Nephron (organoid): ENCODE measurements around the gene PLD3.

ENCODE experiments used
- H3K27ac Mint-ChIP-seq, 3 experiments: 2 replicates each; pipeline ENCODE4 v1.8.0; 2020; ENCODE audit warnings: mixed read lengths in 3 of 3, mild to moderate bottlenecking in 2 of 3, moderate library complexity in 1 of 3
- H3K27me3 Mint-ChIP-seq: 2 replicates; pipeline ENCODE4 v1.8.0; 2021; ENCODE audit warnings: low read depth, mild to moderate bottlenecking, moderate library complexity, mixed read lengths
- H3K36me3 Mint-ChIP-seq: 2 replicates; pipeline ENCODE4 v1.8.0; 2020; ENCODE audit warnings: low read depth, mixed read lengths
- H3K4me1 Mint-ChIP-seq: 2 replicates; pipeline ENCODE4 v1.8.0; 2020; ENCODE audit warnings: mixed read lengths
- H3K4me3 Mint-ChIP-seq, 3 experiments: 2 replicates each; pipeline ENCODE4 v1.8.0; 2020; ENCODE audit warnings: mild to moderate bottlenecking in 3 of 3, mixed read lengths in 3 of 3, moderate library complexity in 2 of 3
- H3K9me3 Mint-ChIP-seq: 2 replicates; pipeline ENCODE4 v1.8.0; 2020; ENCODE audit warnings: mixed read lengths
- CTCF ChIP-seq, 3 experiments: fragments of 200-600 bp; sonication (generic); IDR thresholded peaks; one replicate each; pipeline ENCODE4 v1.5.0; 2021; ENCODE audit warnings: antibody characterized with exemption in 3 of 3; ENCODE audit not compliant: unreplicated experiment in 3 of 3

Gene PLD3

GRCh38 chr19:40420766-40421765 is 72.6 kb downstream of the PLD3 start:
- peak overlapping the region; percentile 98 to 99 (median 99) for H3K27ac Mint-ChIP-seq
- no peaks in the 10 kb centered on the region for H3K9me3 Mint-ChIP-seq
- peaks cover 6% of the 10 kb centered on the region for H3K36me3 Mint-ChIP-seq
- TF ChIP-seq CTCF (IDR thresholded peaks at IDR 0.05; ENCODE audit: unreplicated experiment in 3 of 3), result peak; percentile 91 to 98 (median 96)
- no peaks in the 10 kb centered on the region for H3K27me3 Mint-ChIP-seq
- H3K4me3 Mint-ChIP-seq, result peak overlapping the region; percentile 79 to 86 (median 83)
- peaks cover 41% of the 10 kb centered on the region for H3K4me1 Mint-ChIP-seq

- peak overlapping the region; percentile 34 to 83 (median 78) for H3K4me3 Mint-ChIP-seq
- H3K9me3 Mint-ChIP-seq, result no peaks in the 10 kb centered on the region
These were observed 73.7 kb downstream of the PLD3 start for GRCh38 chr19:40421993-40422747.

GRCh38 chr19:40422748-40423566 is 74.5 kb downstream of the PLD3 start:
- TF ChIP-seq CTCF (IDR thresholded peaks at IDR 0.05; ENCODE audit: unreplicated experiment in 3 of 3), result no peak
- H3K4me1 Mint-ChIP-seq, result peaks cover 33% of the 10 kb centered on the region
- no peaks in the 10 kb centered on the region for H3K27me3 Mint-ChIP-seq
- no peaks in the 10 kb centered on the region for H3K9me3 Mint-ChIP-seq
- H3K36me3 Mint-ChIP-seq, result peaks cover 6% of the 10 kb centered on the region
- peak overlapping the region; percentile 83 to 99 (median 98) for H3K27ac Mint-ChIP-seq
- peak overlapping the region; percentile 34 to 83 (median 78) for H3K4me3 Mint-ChIP-seq

More at GRCh38 chr19:40421993-40422747, 73.7 kb downstream of the PLD3 start:
- Mint-ChIP-seq H3K4me1 (peaks cover 39% of the 10 kb centered on the region), H3K27ac (peak overlapping the region; percentile 98 to 99 (median 99)), H3K36me3 (peaks cover 6% of the 10 kb centered on the region), H3K27me3 (no peaks in the 10 kb centered on the region)
- TF ChIP-seq CTCF (IDR thresholded peaks at IDR 0.05; ENCODE audit: unreplicated experiment in 3 of 3), result no peak

- Mint-ChIP-seq H3K4me1 (peaks cover 28% of the 10 kb centered on the region), H3K9me3 (no peaks in the 10 kb centered on the region), H3K4me3 (peak overlapping the region; percentile 67 to 97 (median 95)), H3K36me3 (peaks cover 6% of the 10 kb centered on the region), H3K27me3 (no peaks in the 10 kb centered on the region), H3K27ac (peak overlapping the region; percentile 97 to 100 (median 97))
- no peak for TF ChIP-seq CTCF (IDR thresholded peaks at IDR 0.05; ENCODE audit: unreplicated experiment in 3 of 3)
These were observed 75.4 kb downstream of the PLD3 start for GRCh38 chr19:40423938-40424337.

- TF ChIP-seq CTCF (IDR thresholded peaks at IDR 0.05; ENCODE audit: unreplicated experiment in 3 of 3), result no peak
- Mint-ChIP-seq H3K27me3 (no peaks in the 10 kb centered on the region), H3K36me3 (peaks cover 6% of the 10 kb centered on the region), H3K4me3 (peak overlapping the region; percentile 95 to 99 (median 97)), H3K9me3 (no peaks in the 10 kb centered on the region), H3K4me1 (peaks cover 24% of the 10 kb centered on the region), H3K27ac (peak overlapping the region; percentile 97 to 100 (median 97))
These were observed 76.3 kb downstream of the PLD3 start for GRCh38 chr19:40424637-40425449.
